ENCODE results near the gene TNP2. TPM values are rescaled to one million over a fixed set of nuclear protein-coding genes. Genes with fewer than 3 reads are reported as not detected.
"Not testable (repeated sequence)": the region's sequence is repeated elsewhere in the genome, so short reads cannot be mapped to it uniquely, and the experiment has no call there.

The TNP2 gene
- total and polyA plus RNA-seq, 8 donors, result not detected

DNA sequence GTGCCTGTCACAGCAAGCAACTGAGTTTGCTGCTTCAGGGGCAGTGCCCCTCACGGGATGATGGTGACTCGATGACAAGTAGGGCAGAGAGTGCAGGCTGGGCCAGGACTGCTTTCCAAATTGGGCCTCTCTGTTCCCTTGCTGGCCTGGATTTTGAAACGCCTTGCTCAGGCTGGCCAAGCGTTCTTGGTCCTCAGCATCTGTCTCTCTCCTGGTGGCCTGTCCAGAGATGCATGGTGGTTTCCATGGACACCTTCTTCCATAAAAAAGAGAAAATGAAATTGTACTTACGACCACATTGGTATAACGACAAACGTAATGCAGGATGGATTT, 31.4 kb upstream of the TNP2 start:
- DNase-seq, result no peak
- Histone ChIP-seq H3K9me3 (no peaks in the 10 kb centered on the region), H3K4me1 (peaks cover 12 to 23% (median 16%) of the 10 kb centered on the region in 3 donors), H3K27ac (no peak overlapping the region), H3K27me3 (no peaks in the 10 kb centered on the region), H3K36me3 (no peaks in the 10 kb centered on the region), H3K4me3 (no peak overlapping the region)
- ATAC-seq, result no peak
- intact Hi-C loops (cut with DNase I), result no loop called here
- WGBS, 2 donors, result 86 to 87% methylated on average over 7 of the region's 7 CpGs
- no peak for TF ChIP-seq CTCF (IDR thresholded peaks at IDR 0.05)
- no peak for FAIRE-seq

DNA sequence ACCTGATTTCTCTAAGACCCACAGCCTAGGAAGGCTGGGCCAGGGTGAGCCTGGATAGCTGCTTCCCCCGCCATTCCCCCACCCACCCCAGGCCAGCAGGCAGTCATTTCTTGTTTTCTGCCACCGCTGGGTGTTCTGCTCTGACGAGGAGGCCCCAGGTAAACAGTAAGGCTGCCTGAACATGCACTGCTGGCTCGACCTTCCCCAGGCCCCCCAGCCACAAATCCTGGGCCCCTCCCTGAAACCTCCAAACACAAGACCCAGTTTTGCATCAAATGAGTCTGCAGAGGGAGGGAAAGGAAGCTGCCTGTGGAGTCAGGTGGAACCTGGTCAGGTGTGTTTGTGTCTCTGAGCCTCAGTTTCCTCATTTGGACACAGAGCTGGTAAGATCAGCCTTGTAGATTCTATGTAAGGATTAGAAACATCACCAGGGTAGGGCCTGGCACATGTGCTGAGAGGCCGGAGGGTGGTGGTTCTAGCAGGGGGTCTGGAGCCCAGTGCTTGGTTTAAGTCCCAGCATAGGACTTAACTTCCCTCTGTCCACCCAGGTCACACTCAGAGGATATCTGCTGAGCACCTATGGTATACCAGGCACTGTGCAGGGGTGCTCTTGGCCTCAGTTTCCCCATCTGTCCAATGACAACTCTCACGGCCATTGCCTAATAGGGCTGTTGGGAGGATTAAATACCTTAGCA, 30.9 kb upstream of the TNP2 start:
- H3K4me3 ChIP-seq, result no peak overlapping the region
- FAIRE-seq, result no peak
- no peak for ATAC-seq
- H3K27ac ChIP-seq, result no peak overlapping the region
- no peak for TF ChIP-seq CTCF (IDR thresholded peaks at IDR 0.05)
- WGBS, 2 donors, result 80 to 86% methylated on average over 6 of the region's 6 CpGs
- H3K36me3 ChIP-seq, result no peaks in the 10 kb centered on the region
- no peaks in the 10 kb centered on the region for H3K27me3 ChIP-seq
- H3K4me1 ChIP-seq, result peaks cover 12 to 23% (median 16%) of the 10 kb centered on the region in 3 donors
- intact Hi-C loops (cut with DNase I), result no loop called here
- no peaks in the 10 kb centered on the region for H3K9me3 ChIP-seq
- no peak for DNase-seq

DNA sequence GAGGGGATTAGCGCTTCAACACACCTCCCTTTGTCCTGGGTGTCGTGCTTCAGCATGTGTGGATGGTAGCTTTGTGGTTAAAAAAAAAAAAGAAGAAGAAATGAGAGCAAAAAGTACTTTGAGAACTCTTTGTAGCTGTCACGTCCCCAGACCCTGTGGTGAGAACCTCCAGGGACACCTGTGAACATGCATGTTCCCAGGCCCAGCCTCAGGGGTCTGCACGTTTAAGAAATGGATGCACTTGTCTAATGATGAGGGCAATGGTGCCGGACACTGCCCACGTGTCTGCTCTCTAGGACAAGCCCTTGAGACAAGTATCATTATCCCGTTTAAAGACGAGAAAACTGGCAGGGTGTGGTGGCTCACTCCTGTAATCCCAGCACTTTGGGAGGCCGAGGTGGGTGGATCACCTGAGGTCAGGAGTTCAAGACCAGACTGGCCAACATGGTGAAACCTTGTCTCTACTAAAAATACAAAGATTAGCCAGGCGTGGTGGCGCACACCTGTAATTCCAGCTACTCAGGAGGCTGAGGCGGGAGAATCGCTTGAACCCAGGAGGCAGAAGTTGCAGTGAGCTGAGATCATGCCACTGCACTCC, 29.9 kb upstream of the TNP2 start:
- H3K27ac ChIP-seq; DNase-seq; H3K27me3 ChIP-seq; intact Hi-C loops (cut with DNase I); H3K9me3 ChIP-seq; H3K4me3 ChIP-seq; H3K36me3 ChIP-seq; FAIRE-seq; ATAC-seq: not testable (repeated sequence)
- H3K4me1 ChIP-seq, result peaks cover 12 to 23% (median 16%) of the 10 kb centered on the region in 3 donors
- WGBS, 2 donors, result 91 to 93% methylated on average over 13 of the region's 13 CpGs

DNA sequence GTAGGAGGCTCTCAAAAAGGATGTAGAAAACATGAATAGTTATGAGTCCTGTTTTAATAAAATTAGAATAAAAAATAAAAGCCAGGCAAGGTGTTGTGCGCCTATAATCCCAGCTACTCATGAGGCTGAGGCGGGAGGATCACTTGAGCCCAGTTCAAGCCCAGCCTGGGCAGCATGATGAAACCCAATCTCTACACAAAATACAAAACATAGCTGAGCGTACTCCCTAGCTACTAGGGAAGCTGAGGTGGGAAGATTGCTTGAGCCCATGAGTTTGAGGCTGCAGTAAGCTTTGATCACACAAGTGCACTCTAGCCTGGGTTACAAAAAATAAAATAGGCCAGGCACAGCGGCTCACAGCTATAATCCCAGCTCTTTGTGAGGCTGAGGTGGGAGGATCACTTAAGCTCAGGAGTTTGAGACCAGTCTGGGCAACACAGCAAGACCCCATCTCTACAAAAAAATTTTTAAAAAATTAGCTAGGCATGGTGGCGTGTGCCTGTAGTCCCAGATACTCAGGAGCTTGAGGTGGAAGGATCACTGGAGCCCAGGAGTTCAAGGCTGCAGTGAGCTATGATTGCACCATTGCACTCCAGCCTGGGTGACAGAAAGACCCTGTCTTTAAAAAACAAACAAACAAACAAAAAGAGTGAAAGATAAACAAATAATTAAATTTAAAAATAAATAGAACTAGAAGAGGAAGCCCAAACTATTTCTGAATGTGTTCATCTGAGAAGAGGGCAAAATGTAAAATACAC, 29.2 kb upstream of the TNP2 start:
- Histone ChIP-seq H3K4me1 (peaks cover 12 to 23% (median 16%) of the 10 kb centered on the region in 3 donors), H3K27me3 (no peaks in the 10 kb centered on the region), H3K9me3 (no peaks in the 10 kb centered on the region), H3K4me3 (no peak overlapping the region), H3K27ac (peak overlapping the region; percentile 35 to 72 (median 52)), H3K36me3 (no peaks in the 10 kb centered on the region)
- peak in 1 of 4 donors; percentile 1 for ATAC-seq
- 83 to 94% methylated on average over 5 of the region's 5 CpGs for WGBS, 2 donors
- intact Hi-C loops (cut with DNase I), result no loop called here
- DNase-seq, result no peak
- TF ChIP-seq CTCF (IDR thresholded peaks at IDR 0.05), result no peak
- FAIRE-seq, result no peak

GRCh38 chr16:11297492-11298142, 28.5 kb upstream of the TNP2 start:
- ATAC-seq, result peak; percentile 88 to 95 (median 94)
- FAIRE-seq, result no peak
- peak; percentile 77 to 92 (median 84) for DNase-seq
- H3K4me1 ChIP-seq, result peaks cover 12 to 23% (median 16%) of the 10 kb centered on the region in 3 donors
- WGBS, 2 donors, result 12 to 15% methylated on average over 13 to 19 of the region's 19 CpGs
- no peaks in the 10 kb centered on the region for H3K27me3 ChIP-seq
- no peaks in the 10 kb centered on the region for H3K9me3 ChIP-seq
- intact Hi-C loops (cut with DNase I), result no loop called here
- no peaks in the 10 kb centered on the region for H3K36me3 ChIP-seq
- H3K27ac ChIP-seq, result peak overlapping the region; percentile 35 to 72 (median 52)
- peak overlapping the region in 2 of 4 donors; percentile 13 to 14 for H3K4me3 ChIP-seq
- peak in 1 of 4 donors; percentile 12 for TF ChIP-seq CTCF (IDR thresholded peaks at IDR 0.05)
